A172 (cell line): ENCODE data around the gene C10orf120. TPM values are rescaled to one million over a fixed set of nuclear protein-coding genes. Genes with fewer than 3 reads are reported as not detected.

Experiments used
- DNase-seq: peaks from one replicate; pipeline ENCODE4 v3.0.0-alpha.2; 2015; ENCODE audit warnings: low spot score
- total RNA-seq: library from RNA; depleted of rRNA; stranded (reverse); fragments of >200 nt; shearing (Covaris generic); gene quantifications from 2 replicates; pipeline ENCODE4 v1.2.3, GENCODE V29; 2014

Gene C10orf120
- total RNA-seq, 1 experiment from 2014 or later = not detected

DNA sequence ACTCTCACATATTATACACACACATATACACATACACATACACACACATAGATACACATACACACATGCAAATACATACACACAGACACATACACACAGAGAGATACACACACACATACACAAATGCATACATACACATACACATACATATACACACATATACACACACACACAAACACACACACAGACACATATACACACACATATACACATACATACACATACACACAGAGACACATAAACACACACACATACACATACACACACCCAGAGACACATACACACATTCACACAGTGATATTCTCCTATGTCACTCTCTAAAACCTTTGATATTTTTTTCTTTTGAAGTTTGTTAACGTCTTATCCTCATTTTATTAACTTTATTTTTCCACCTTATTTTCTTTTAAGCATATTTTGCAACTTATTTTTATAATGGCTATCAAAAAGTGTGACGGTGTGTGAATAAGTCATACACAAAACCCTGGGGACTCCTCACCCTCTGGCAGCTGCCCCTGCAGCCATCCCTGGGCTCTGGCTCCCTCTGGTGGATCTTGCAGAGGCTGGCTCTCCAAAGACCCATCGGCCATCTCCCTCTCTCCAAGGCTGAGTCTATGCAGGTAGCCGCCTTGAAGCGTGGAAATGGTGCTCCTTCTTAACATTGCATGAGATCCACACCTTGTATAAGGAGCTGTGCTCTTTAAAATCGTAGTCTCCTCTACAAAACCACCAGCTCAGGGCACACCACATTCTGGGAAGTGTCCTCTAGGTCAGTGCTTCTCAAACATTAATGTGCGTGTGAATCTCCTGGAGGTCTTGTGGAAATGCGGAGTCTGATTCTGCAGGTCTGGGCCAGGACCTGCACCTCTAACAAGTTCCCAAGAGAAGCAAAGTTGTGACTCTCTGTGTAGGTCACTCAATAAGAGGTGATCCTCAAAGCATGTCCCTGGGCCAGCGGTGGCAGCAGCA is 4.1 kb upstream of the C10orf120 start:
- DNase-seq = peak; percentile 41

GRCh38 chr10:122702275-122702674 is 2.6 kb upstream of the C10orf120 start:
- no peak for DNase-seq

GRCh38 chr10:122701652-122702051 is 2.0 kb upstream of the C10orf120 start:
- DNase-seq = no peak

- DNase-seq = no peak
Measured at GRCh38 chr10:122696687-122697086, 3.0 kb downstream of the C10orf120 start.

- no peak for DNase-seq
Measured at GRCh38 chr10:122692744-122693143, 6.9 kb downstream of the C10orf120 start.

DNA sequence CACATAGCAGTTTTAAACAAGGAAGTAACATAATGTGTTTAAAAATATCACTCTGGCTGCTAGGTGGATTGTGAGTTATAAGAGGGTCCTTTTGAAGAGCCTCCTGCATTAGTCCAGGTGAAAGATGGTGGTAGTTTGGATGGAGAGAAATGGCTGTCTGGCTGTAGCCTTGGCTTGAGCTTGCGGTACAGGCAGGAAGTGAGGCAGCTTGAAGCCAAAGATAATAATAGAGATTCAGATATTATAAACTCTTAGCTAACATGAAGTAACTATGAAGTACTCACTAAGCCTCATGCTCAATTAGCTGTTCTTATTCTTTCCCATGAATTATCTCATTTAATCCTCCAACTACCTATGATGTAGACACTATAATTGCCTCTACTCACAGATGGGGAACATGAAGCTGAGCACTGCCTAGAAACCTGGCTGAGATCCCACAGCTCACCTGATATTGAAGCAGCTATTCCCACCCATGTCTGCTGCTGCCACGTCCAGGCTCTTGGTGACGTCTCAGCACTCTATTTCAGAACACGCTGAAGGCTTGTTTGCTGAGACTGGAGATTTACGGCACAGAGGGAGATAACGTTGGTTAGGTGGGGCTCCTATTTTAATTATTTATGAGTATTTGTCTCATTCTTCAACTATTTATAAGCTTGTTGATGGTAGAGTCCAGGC is 10.4 kb downstream of the C10orf120 start:
- DNase-seq = no peak

DNA sequence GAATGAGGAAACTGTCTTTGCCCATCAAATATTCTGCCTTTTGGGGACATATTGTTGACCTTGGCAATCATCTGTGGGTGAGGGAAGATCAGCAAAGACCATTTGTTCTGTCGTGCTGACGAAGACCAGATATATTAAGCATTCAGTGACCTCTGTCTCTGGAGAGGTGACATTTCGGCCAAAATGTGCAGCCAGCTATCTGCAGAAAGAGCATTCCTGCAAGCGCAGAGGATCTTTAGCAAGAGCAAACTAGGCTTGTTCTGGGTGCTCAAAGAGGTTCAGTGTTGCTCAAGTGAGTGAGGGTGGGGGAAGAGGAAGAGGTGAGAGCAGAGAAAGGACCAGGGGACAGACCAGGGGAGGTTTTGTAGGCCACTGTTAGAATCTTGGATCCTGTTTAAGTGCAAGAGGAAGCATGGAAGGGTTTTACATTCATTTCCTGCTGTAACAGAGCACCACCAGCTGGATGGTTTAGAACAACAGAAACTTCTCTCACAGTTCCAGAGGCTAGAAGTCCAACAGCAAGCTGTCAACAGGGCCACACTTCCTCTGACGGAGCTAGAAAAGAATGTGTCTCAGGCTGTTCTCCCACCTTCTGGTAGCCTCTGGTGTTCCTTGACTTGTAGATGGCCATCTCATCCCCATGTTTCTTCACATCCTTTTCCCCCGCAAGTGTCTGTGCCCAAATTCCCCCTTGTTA is 11.2 kb downstream of the C10orf120 start:
- peak; percentile 4 for DNase-seq

DNA sequence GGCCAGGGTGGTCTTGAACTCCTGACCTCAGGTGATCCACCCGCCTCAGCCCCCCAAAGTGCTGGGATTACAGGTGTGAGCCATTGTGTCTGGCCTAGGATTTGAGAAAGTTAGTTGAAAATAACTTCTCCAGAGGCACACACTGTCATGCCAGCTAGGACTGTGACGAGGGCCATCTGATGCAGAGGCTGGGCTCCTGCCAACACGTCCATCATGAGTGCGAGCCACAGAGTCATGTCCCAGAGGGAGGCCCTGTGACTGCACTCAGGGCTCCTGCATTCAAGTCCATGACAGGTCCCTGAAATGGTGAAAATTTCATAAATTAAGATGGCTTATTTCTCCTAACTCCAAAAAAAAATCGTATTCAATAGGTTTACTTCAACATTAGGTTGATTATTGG is 17.1 kb downstream of the C10orf120 start:
- no peak for DNase-seq

- no peak for DNase-seq
Measured at GRCh38 chr10:122678266-122678665, 21.4 kb downstream of the C10orf120 start.

DNA sequence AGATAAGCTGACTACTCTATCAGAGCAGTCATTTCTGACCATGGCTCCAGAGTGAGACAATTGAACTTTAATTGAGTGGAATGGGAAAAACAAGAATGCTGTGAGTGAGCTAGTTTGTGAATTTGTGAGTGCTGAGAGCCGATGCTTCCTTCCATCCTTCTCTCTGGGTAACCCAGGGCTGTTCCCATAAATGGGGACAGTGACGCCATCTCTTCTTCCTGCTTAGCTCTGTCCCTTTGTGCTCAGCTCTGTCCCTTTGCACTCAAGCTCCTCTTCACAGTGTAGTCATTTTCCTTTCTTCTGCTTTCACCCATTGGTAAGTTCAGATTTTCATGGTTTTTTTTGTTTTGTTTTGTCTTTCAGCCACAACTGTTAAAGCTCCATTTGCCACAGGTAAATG is 24.4 kb downstream of the C10orf120 start:
- no peak for DNase-seq

- DNase-seq = no peak
Measured at GRCh38 chr10:122674781-122675180, 24.9 kb downstream of the C10orf120 start.

GRCh38 chr10:122673731-122674130 is 25.9 kb downstream of the C10orf120 start:
- DNase-seq = no peak

DNA sequence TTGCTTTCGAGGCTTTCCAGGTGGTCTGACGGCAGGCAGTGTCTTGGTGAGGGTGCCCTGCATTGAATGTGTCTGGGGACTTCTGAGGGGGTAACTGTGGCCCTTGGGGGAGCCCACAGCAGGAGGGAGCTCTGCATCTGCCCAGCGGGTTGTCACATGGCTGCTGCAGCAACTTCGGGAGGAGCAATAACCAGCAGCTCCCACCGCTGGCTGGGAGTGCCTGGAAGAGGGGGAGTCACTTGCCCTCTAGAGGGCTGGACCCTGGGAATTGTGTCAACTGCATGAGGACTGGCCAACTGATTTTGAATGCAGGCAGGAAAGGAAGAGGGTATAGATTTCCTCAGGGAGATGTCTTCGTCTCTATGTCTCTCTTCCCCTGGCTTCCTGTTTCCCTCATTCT is 26.4 kb downstream of the C10orf120 start:
- DNase-seq = no peak

DNA sequence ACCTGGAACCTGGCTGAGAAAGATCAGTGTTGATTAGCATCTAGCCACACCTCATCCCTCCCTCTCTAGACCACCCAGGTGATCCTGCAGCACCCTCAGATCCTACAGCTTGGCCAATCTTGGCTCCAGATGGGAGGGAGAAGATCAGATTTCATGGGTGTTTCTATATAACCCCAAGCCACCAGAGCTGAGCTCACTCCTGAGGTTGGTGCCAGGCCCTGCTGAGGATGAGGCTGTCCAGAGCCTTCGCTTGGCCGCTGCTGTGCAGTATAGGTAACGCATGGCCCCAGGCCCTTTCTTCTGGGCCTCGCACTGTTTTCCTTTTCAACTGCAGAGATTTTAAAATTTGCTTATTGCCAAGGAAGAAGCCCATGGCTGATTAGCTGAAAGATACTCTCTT is 27.0 kb downstream of the C10orf120 start:
- DNase-seq = no peak

GRCh38 chr10:122671355-122671754 is 28.3 kb downstream of the C10orf120 start:
- no peak for DNase-seq

GRCh38 chr10:122669842-122670241 is 29.8 kb downstream of the C10orf120 start:
- DNase-seq = no peak

- no peak for DNase-seq
Measured at GRCh38 chr10:122669045-122669444, 30.6 kb downstream of the C10orf120 start.

- no peak for DNase-seq
Measured at GRCh38 chr10:122665946-122666345, 33.7 kb downstream of the C10orf120 start.

DNA sequence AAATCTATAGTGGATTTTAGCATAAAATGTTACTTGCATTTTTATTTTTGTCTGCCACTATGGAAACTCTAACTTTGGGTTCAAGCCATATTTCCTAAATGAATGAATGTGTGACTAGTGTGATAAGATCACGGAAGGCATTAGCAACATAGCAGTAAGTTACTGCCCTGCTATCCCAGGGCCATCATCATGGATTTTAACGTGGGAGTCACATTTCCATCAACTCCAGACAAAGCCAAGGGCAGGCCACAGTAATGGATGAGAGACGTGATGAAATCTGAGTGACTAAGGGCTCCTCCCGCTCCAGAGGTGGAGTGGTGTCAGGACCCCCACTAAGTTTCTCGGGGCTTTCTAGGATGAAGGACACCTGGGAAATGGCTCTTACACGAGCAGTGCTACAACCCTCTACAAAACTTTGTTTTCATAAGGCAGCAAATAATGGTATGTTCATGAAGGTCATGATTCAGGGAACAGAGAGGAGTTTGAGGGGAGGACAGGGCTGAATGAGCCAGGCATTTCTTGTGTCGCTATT is 34.3 kb downstream of the C10orf120 start:
- DNase-seq = no peak

GRCh38 chr10:122664501-122664900 is 35.1 kb downstream of the C10orf120 start:
- no peak for DNase-seq

DNA sequence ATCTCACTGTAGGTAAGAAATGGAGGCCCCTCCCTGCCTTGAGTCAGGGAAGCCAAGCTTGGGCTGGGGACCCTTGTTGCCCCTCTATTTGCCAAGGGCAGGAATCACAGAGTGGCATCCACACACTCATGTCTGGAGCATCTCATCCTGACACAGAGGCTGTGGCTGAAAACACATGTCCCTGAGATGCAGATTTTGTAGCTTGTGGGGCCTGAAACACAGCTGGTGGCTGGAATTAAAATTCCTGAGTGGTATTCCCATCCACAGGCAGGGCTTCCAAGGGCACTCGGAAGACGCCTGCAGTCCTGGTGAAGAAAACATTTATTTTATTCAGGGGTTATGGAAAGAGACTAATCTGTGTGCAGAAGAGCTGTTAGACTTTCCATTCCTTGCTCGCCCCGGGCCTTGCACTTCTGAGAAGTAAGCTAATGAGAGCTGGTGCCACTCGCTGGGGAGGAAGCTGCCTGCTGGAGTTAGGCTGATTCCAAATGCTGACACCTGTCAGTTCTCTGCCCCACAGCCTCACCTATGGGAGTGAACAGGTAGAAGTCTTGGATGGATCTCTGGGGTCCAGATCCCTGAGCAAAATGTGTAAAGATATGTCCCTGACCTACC is 36.0 kb downstream of the C10orf120 start:
- DNase-seq = no peak

GRCh38 chr10:122662231-122662630 is 37.4 kb downstream of the C10orf120 start:
- DNase-seq = no peak
